ENCODE data around the gene PLOD2. TPM values are rescaled to one million over a fixed set of nuclear protein-coding genes. Genes with fewer than 3 reads are reported as not detected.

PLOD2 gene
- total and polyA plus RNA-seq, 9 of the 15 experiments (the other 6 are each of a cell fraction or from before 2014, with no cell fraction given) = 0.18 to 1.5 (median 0.58) TPM

DNA sequence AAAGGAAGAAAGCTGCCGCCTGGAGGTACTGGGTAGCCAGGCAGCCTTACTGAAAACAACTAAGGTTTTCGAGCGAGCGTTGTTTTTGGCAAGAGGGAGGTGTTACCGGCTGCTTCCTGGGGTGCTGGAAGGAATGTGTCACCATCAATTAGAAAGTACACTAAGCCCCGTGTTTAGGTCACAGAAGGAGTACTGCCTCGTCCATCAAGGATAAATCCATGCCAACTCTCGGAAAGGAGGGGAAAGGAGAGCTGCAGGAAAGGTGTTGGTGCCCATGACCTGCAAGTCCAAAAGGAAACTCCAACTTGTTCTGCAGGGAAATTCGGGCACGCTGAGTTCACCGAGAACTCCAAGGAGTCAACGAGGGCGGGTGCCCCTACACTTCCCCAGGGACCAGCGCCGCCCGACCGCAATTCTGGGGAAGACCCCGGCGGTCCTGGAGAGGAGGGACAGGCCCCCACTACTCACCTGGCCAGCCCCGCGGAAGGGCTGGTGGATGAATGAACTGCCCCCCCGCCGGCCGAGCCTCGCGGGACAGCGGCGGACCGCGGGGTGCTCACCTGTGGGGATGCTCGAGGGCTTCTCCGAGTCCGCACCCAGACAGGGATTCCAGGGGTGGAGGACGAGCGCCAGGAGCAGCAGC lies 542 bp downstream of the PLOD2 start:
- BruUV-seq (replicated peaks) = no TSS peak
- in situ Hi-C loops (cut with MboI) = no loop called here
- FAIRE-seq = no peak

GRCh38 chr3:146159616-146160320 lies 1.2 kb downstream of the PLOD2 start:
- FAIRE-seq (no peak), DNase-seq (ENCODE audit: extremely low read depth in 1 of 4, low spot score in 3 of 4) (no peak), ATAC-seq (no peak)
- Histone ChIP-seq H3K4me1 (replicated peaks in 1 of 2; ENCODE audit: control insufficient read depth in 2 of 2, insufficient read depth in 2 of 2, low read length in 2 of 2) (peaks cover 0 to 9% of the 10 kb centered on the region in 2 experiments; a peak in 2 of 5 replicates), H2AFZ (ENCODE audit: low read depth, low read length) (no peak overlapping the region), H3K27me3 (ENCODE audit: control insufficient read depth in 2 of 2, insufficient read depth in 2 of 2, low read length in 2 of 2) (peaks cover 2 to 17% of the 10 kb centered on the region in 2 experiments; a peak in 3 of 5 replicates), H3K36me3 (ENCODE audit: control insufficient read depth, insufficient read depth, low read length) (no peaks in the 10 kb centered on the region), H4K20me1 (replicated peaks; ENCODE audit: control insufficient read depth, insufficient read depth, low read length) (no peaks in the 10 kb centered on the region), H3K9me3 (replicated peaks; ENCODE audit: control insufficient read depth, insufficient read depth, low read depth, low read length) (no peaks in the 10 kb centered on the region), H3K4me2 (ENCODE audit: insufficient read depth, low read length) (no peak overlapping the region), H3K4me3 (no peak overlapping the region), H3K79me2 (ENCODE audit: control insufficient read depth, insufficient read depth, low read length) (no peaks in the 10 kb centered on the region), H3K9ac (ENCODE audit: insufficient read depth in 1 of 2, low read depth in 2 of 2, low read length in 2 of 2) (no peak overlapping the region), H3K9me1 (ENCODE audit: control insufficient read depth, insufficient read depth, low read length) (no peaks in the 10 kb centered on the region), H3K27ac (ENCODE audit: extremely low read depth, low read depth, low read length) (no peak overlapping the region)
- CTCF ChIA-PET (ENCODE audit: low intra/inter-chr PET ratio) = no interaction called here
- no TSS peak for BruUV-seq (replicated peaks)
- POLR2A ChIA-PET = interaction anchor here (0.6 kb wide), 1 partner anchor 469 kb away, joined by 3 read pairs; no protein-coding TSS in a partner anchor
- 0% methylated on average over 7 of the region's 7 CpGs for WGBS (ENCODE audit: insufficient coverage, low coverage, missing lambda C conversion rate)
- intact Hi-C loops (cut with micrococcal nuclease) = no loop called here
- in situ Hi-C loops (cut with MboI) = no loop called here
- TF ChIP-seq ZNF121 (CRISPR knock-in tag; conservative IDR thresholded peaks at IDR 0.05) (no peak), CSDE1 (IDR thresholded peaks at IDR 0.05) (no peak), MED1 (CRISPR knock-in tag; IDR thresholded peaks at IDR 0.05; ENCODE audit: borderline replicate concordance) (no peak), GABPB1 (CRISPR knock-in tag; IDR thresholded peaks at IDR 0.05) (no peak), DPF2 (IDR thresholded peaks at IDR 0.05) (no peak), ZNF785 (CRISPR knock-in tag; IDR thresholded peaks at IDR 0.05) (no peak), FOXJ2 (tag; IDR thresholded peaks at IDR 0.05) (no peak), SRSF7 (optimal IDR thresholded peaks at IDR 0.05; ENCODE audit: low read depth, low read length) (no peak), PHTF2 (CRISPR knock-in tag; IDR thresholded peaks at IDR 0.05) (no peak), GATAD2B (IDR thresholded peaks at IDR 0.05; ENCODE audit: borderline replicate concordance) (no peak)
- TF ChIP-seq, protein P1, sequence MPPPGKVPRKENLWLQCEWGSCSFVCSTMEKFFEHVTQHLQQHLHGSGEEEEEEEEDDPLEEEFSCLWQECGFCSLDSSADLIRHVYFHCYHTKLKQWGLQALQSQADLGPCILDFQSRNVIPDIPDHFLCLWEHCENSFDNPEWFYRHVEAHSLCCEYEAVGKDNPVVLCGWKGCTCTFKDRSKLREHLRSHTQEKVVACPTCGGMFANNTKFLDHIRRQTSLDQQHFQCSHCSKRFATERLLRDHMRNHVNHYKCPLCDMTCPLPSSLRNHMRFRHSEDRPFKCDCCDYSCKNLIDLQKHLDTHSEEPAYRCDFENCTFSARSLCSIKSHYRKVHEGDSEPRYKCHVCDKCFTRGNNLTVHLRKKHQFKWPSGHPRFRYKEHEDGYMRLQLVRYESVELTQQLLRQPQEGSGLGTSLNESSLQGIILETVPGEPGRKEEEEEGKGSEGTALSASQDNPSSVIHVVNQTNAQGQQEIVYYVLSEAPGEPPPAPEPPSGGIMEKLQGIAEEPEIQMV (tag; conservative IDR thresholded peaks at IDR 0.05; ENCODE audit: low read depth) = no peak

More for the DNA sequence above, 542 bp downstream of the PLOD2 start:
- Histone ChIP-seq H3K36me3 (ENCODE audit: control insufficient read depth, insufficient read depth, low read length) (no peaks in the 10 kb centered on the region), H2AFZ (ENCODE audit: low read depth, low read length) (no peak overlapping the region), H4K20me1 (replicated peaks; ENCODE audit: control insufficient read depth, insufficient read depth, low read length) (no peaks in the 10 kb centered on the region), H3K4me3 (0 out of 2 replicates have a peak overlapping the region, but pooled peaks have one; percentile 4), H3K79me2 (ENCODE audit: control insufficient read depth, insufficient read depth, low read length) (no peaks in the 10 kb centered on the region), H3K27me3 (ENCODE audit: control insufficient read depth in 2 of 2, insufficient read depth in 2 of 2, low read length in 2 of 2) (peaks cover 2 to 17% of the 10 kb centered on the region in 2 experiments; a peak in 3 of 5 replicates), H3K4me2 (ENCODE audit: insufficient read depth, low read length) (no peak overlapping the region), H3K27ac (ENCODE audit: extremely low read depth, low read depth, low read length) (no peak overlapping the region), H3K9me1 (ENCODE audit: control insufficient read depth, insufficient read depth, low read length) (no peaks in the 10 kb centered on the region), H3K4me1 (replicated peaks in 1 of 2; ENCODE audit: control insufficient read depth in 2 of 2, insufficient read depth in 2 of 2, low read length in 2 of 2) (peaks cover 0 to 9% of the 10 kb centered on the region in 2 experiments; a peak in 2 of 5 replicates), H3K9ac (ENCODE audit: insufficient read depth in 1 of 2, low read depth in 2 of 2, low read length in 2 of 2) (peak overlapping the region in 1 of 2 experiments; percentile 35; a peak in 1 of 4 replicates), H3K9me3 (replicated peaks; ENCODE audit: control insufficient read depth, insufficient read depth, low read depth, low read length) (no peaks in the 10 kb centered on the region)
- no peak for TF ChIP-seq NELFE (IDR thresholded peaks at IDR 0.05; ENCODE audit: insufficient read depth, insufficient read length)
- TF ChIP-seq RAD21 (CRISPR knock-in tag; conservative IDR thresholded peaks at IDR 0.05 in 1 of 2, IDR thresholded peaks at IDR 0.05 in 1 of 2) = 0 out of 4 replicates have a peak, but pooled peaks of 1 of the 2 experiments have one; percentile 7
- ChIA-PET CTCF (ENCODE audit: low intra/inter-chr PET ratio) (no interaction called here), POLR2A (no interaction called here)
- peak; percentile 65 for ATAC-seq
- 3% methylated on average over 30 of the region's 35 CpGs for WGBS (ENCODE audit: insufficient coverage, low coverage, missing lambda C conversion rate)
- peak in 2 of 4 experiments; percentile 5 to 18 for DNase-seq (ENCODE audit: extremely low read depth in 1 of 4, low spot score in 3 of 4)
- intact Hi-C loops (cut with micrococcal nuclease) = no loop called here
